A549 (cell line): ENCODE measurements around the gene PDPR. TPM values are rescaled to one million over a fixed set of nuclear protein-coding genes. Genes with fewer than 3 reads are reported as not detected.
"Not testable (repeated sequence)": the region's sequence is repeated elsewhere in the genome, so short reads cannot be mapped to it uniquely, and the experiment has no call there.

Experiments
- ATAC-seq, 2 experiments: fragments of 200-7000 bp in 1 of 2; fragments of >200 bp in 1 of 2; cut with Nextera tagmentation in 1 of 2; cut with Tn5 transposase in 1 of 2; 3 replicates each; pipeline versions ENCODE4 v1.8.0 to v1.9.1; 2018 to 2020; ENCODE audit warnings: mild to moderate bottlenecking in 1 of 2, moderate library complexity in 1 of 2
- CTCF ChIA-PET: fragments of 300-600 bp; sonication (Branson Sonifier 250); formaldehyde crosslinking; extraction: SDS; loops from one replicate; lab custom pipeline; 2021; ENCODE audit warnings: antibody characterized with exemption, inconsistent platforms; lab: Yijun Ruan, JAX
- POLR2A ChIA-PET: fragments of 350-600 bp; formaldehyde crosslinking; extraction: SDS; loops from one replicate; lab custom pipeline; 2021; ENCODE audit warnings: antibody characterized with exemption, inconsistent platforms; lab: Yijun Ruan, JAX
- DNase-seq, 2 experiments: peaks; one replicate each; pipeline versions ENCODE4 v3.0.0 to v3.0.0-alpha.2; 2011 to 2016; ENCODE audit warnings: low read depth in 1 of 2, low spot score in 1 of 2
- FAIRE-seq: peaks from 2 replicates; lab custom pipeline; 2011; peaks lifted over from hg19 to GRCh38; lab: Jason Lieb, UNC
- H3K27ac ChIP-seq, 2 experiments: fragments of >200 bp; sonication (Bioruptor Twin); formaldehyde crosslinking; 3 replicates each; pipeline ENCODE4 v1.5.1; 2016 to 2017
- H3K4me1 ChIP-seq: fragments of >200 bp; sonication (Bioruptor Twin); formaldehyde crosslinking; 3 replicates; pipeline ENCODE4 v1.6.1; 2016
- H3K4me2 ChIP-seq: fragments of >200 bp; sonication (Bioruptor Twin); formaldehyde crosslinking; 3 replicates; pipeline ENCODE4 v1.6.1; 2016
- H3K4me3 ChIP-seq: fragments of >200 bp; sonication (Bioruptor Twin); formaldehyde crosslinking; 3 replicates; pipeline ENCODE4 v1.5.1; 2016
- H3K9me3 ChIP-seq: fragments of >200 bp; sonication (Bioruptor Twin); formaldehyde crosslinking; 3 replicates; pipeline ENCODE4 v1.6.1; 2016
- GATA3 ChIP-seq: IDR thresholded peaks from 2 replicates; pipeline ENCODE4 v1.6.1; 2012; ENCODE audit warnings: borderline replicate concordance
- POLR2A ChIP-seq: IDR thresholded peaks from 2 replicates; pipeline ENCODE4 v1.6.1; 2012; ENCODE audit warnings: mild to moderate bottlenecking, low read length
- WGBS: methylation state at CpG from one replicate; pipeline ENCODE4 v1.1.6; 2017; ENCODE audit errors: missing lambda C conversion rate; 5-methylcytosine and 5-hydroxymethylcytosine counted together
- polyA plus RNA-seq, 4 experiments: library from polyadenylated mRNA; depleted of rRNA in 3 of 4; stranded (reverse); fragments of >200 nt; fragmentation: RNase III in 1 of 4; extraction: RNeasy Plus Mini Kit Qiagen cat#74134 plus additional on column Dnase treatment in 1 of 4; gene quantifications; 2 replicates in 3 of 4; 3 replicates in 1 of 4; pipeline ENCODE4 v1.2.3, GENCODE V29; 2011 to 2017

Gene PDPR
- polyA plus RNA-seq, 2 of the 4 experiments (the other 2 are of a cell fraction): 13.7 to 25.6 TPM

- DNase-seq (peak; percentile 61 to 84), ATAC-seq (peak; percentile 91 to 93)
- H3K9me3 ChIP-seq, CTCF ChIA-PET, POLR2A ChIA-PET, FAIRE-seq: not testable (repeated sequence)
- Histone ChIP-seq H3K4me3 (peak overlapping the region; percentile 66), H3K4me2 (peak overlapping the region; percentile 95), H3K27ac (peak overlapping the region; percentile 70 to 86), H3K4me1 (peaks cover 12% of the 10 kb centered on the region; the same call in 2 of the 3 replicates)
- TF ChIP-seq GATA3: peak; percentile 38; the same call in 1 of the 2 replicates
- TF ChIP-seq POLR2A: peak; percentile 24; the same call in 1 of the 2 replicates
- under 1% methylated on average over 15 of the region's 62 CpGs for WGBS
Measured at GRCh38 chr16:70065746-70066658, 48.1 kb upstream of the PDPR start.

GRCh38 chr16:70066751-70067150 lies 47.4 kb upstream of the PDPR start:
- peak overlapping the region; percentile 95 for H3K4me2 ChIP-seq
- CTCF ChIA-PET, FAIRE-seq, DNase-seq, ATAC-seq, H3K9me3 ChIP-seq, H3K4me1 ChIP-seq, POLR2A ChIA-PET: not testable (repeated sequence)
- peak overlapping the region; percentile 70 to 86; a peak in 3 of 6 replicates for H3K27ac ChIP-seq
- 19% methylated on average over 14 of the region's 14 CpGs for WGBS
- peak overlapping the region; percentile 66 for H3K4me3 ChIP-seq

GRCh38 chr16:70079081-70079480 lies 35.1 kb upstream of the PDPR start:
- ATAC-seq, DNase-seq, H3K4me1 ChIP-seq, H3K27ac ChIP-seq, POLR2A ChIA-PET, H3K9me3 ChIP-seq, FAIRE-seq, H3K4me3 ChIP-seq, H3K4me2 ChIP-seq, CTCF ChIA-PET: not testable (repeated sequence)
- WGBS: 71% methylated on average over 5 of the region's 9 CpGs

GRCh38 chr16:70081219-70081618 lies 32.9 kb upstream of the PDPR start:
- 78% methylated on average over 7 of the region's 7 CpGs for WGBS
- FAIRE-seq, H3K4me3 ChIP-seq: not testable (repeated sequence)

GRCh38 chr16:70083931-70084330 lies 30.2 kb upstream of the PDPR start:
- H3K4me1 ChIP-seq, POLR2A ChIA-PET, ATAC-seq, H3K9me3 ChIP-seq, CTCF ChIA-PET, H3K4me3 ChIP-seq, DNase-seq, H3K4me2 ChIP-seq, H3K27ac ChIP-seq: not testable (repeated sequence)
- peak; percentile 23 for FAIRE-seq
- WGBS: 79% methylated on average over 4 of the region's 4 CpGs

More at GRCh38 chr16:70081219-70081618, 32.9 kb upstream of the PDPR start:
- DNase-seq, POLR2A ChIA-PET, H3K4me2 ChIP-seq, ATAC-seq, CTCF ChIA-PET, H3K4me1 ChIP-seq, H3K27ac ChIP-seq, H3K9me3 ChIP-seq: not testable (repeated sequence)

GRCh38 chr16:70088160-70088559 lies 26.0 kb upstream of the PDPR start:
- H3K4me3 ChIP-seq, H3K4me1 ChIP-seq, FAIRE-seq, H3K9me3 ChIP-seq, CTCF ChIA-PET, DNase-seq, H3K4me2 ChIP-seq, H3K27ac ChIP-seq, ATAC-seq, POLR2A ChIA-PET: not testable (repeated sequence)
- WGBS: 48% methylated on average over 2 of the region's 2 CpGs

- ATAC-seq, CTCF ChIA-PET, H3K27ac ChIP-seq, POLR2A ChIA-PET, H3K4me2 ChIP-seq, H3K9me3 ChIP-seq, DNase-seq, H3K4me3 ChIP-seq, H3K4me1 ChIP-seq, FAIRE-seq: not testable (repeated sequence)
- WGBS: 60% methylated on average over 1 of the region's 4 CpGs
Measured at GRCh38 chr16:70088877-70089276, 25.3 kb upstream of the PDPR start.

GRCh38 chr16:70089289-70089688 lies 24.8 kb upstream of the PDPR start:
- CTCF ChIA-PET, H3K9me3 ChIP-seq, H3K27ac ChIP-seq, H3K4me2 ChIP-seq, DNase-seq, H3K4me1 ChIP-seq, ATAC-seq, POLR2A ChIA-PET, FAIRE-seq, H3K4me3 ChIP-seq: not testable (repeated sequence)
- 79% methylated on average over 3 of the region's 6 CpGs for WGBS

GRCh38 chr16:70091104-70091503 lies 23.0 kb upstream of the PDPR start:
- H3K4me2 ChIP-seq, ATAC-seq, POLR2A ChIA-PET, FAIRE-seq, DNase-seq, H3K9me3 ChIP-seq, H3K27ac ChIP-seq, H3K4me1 ChIP-seq, H3K4me3 ChIP-seq: not testable (repeated sequence)
- 65% methylated on average over 4 of the region's 4 CpGs for WGBS
- CTCF ChIA-PET: interaction anchor here (0.6 kb wide), 1 partner anchor 285 kb away, joined by 3 read pairs; no protein-coding TSS in a partner anchor

- ATAC-seq, H3K4me2 ChIP-seq, CTCF ChIA-PET, H3K4me3 ChIP-seq, H3K27ac ChIP-seq, DNase-seq, FAIRE-seq, H3K9me3 ChIP-seq, POLR2A ChIA-PET, H3K4me1 ChIP-seq: not testable (repeated sequence)
- 80% methylated on average over 1 of the region's 1 CpG for WGBS
Measured at GRCh38 chr16:70094096-70094495, 20.0 kb upstream of the PDPR start.
